Nephron progenitor cell (in vitro differentiated cells): Measurements from ENCODE around the gene SEC14L2.
"Not testable (repeated sequence)": the region's sequence is repeated elsewhere in the genome, so short reads cannot be mapped to it uniquely, and the experiment has no call there.

Experiments
- DNase-seq: peaks from one replicate; pipeline ENCODE4 v3.0.0; 2021
- H3K27ac Mint-ChIP-seq: 2 replicates; pipeline ENCODE4 v1.8.0; 2021; ENCODE audit warnings: mild to moderate bottlenecking, moderate library complexity, mixed read lengths
- H3K27me3 Mint-ChIP-seq: 2 replicates; pipeline ENCODE4 v1.8.0; 2021; ENCODE audit warnings: mild to moderate bottlenecking, low read depth, mixed read lengths; ENCODE audit not compliant: poor library complexity
- H3K36me3 Mint-ChIP-seq: 2 replicates; pipeline ENCODE4 v1.8.0; 2021; ENCODE audit warnings: low read depth, mixed read lengths
- H3K4me1 Mint-ChIP-seq: 2 replicates; pipeline ENCODE4 v1.8.0; 2021; ENCODE audit warnings: mixed read lengths
- H3K4me3 Mint-ChIP-seq: 2 replicates; pipeline ENCODE4 v1.8.0; 2021; ENCODE audit warnings: mild to moderate bottlenecking, moderate library complexity, mixed read lengths
- H3K9me3 Mint-ChIP-seq: 2 replicates; pipeline ENCODE4 v1.8.0; 2021; ENCODE audit warnings: mild to moderate bottlenecking, moderate library complexity, mixed read lengths
- CTCF ChIP-seq: fragments of 200-600 bp; sonication (generic); IDR thresholded peaks from 2 replicates; pipeline ENCODE4 v1.5.0; 2021; ENCODE audit warnings: antibody characterized with exemption

SEC14L2 gene

GRCh38 chr22:30455075-30455840, 58.4 kb downstream of the SEC14L2 start:
- Mint-ChIP-seq H3K36me3 (no peaks in the 10 kb centered on the region), H3K9me3 (no peaks in the 10 kb centered on the region), H3K4me1 (no peaks in the 10 kb centered on the region), H3K4me3 (no peak overlapping the region), H3K27me3 (peaks cover 50% of the 10 kb centered on the region), H3K27ac (no peak overlapping the region)
- TF ChIP-seq CTCF = no peak
- DNase-seq = no peak

GRCh38 chr22:30457981-30458380, 61.2 kb downstream of the SEC14L2 start:
- no peak overlapping the region for H3K27ac Mint-ChIP-seq
- no peaks in the 10 kb centered on the region for H3K9me3 Mint-ChIP-seq
- no peak for DNase-seq
- no peak overlapping the region for H3K4me3 Mint-ChIP-seq
- no peak for TF ChIP-seq CTCF
- H3K36me3 Mint-ChIP-seq = no peaks in the 10 kb centered on the region
- H3K27me3 Mint-ChIP-seq = peaks cover 40% of the 10 kb centered on the region
- no peaks in the 10 kb centered on the region for H3K4me1 Mint-ChIP-seq

- no peak for TF ChIP-seq CTCF
- Mint-ChIP-seq H3K27me3 (peaks cover 40% of the 10 kb centered on the region), H3K4me1 (no peaks in the 10 kb centered on the region), H3K27ac (no peak overlapping the region), H3K4me3 (no peak overlapping the region), H3K36me3 (no peaks in the 10 kb centered on the region), H3K9me3 (no peaks in the 10 kb centered on the region)
- DNase-seq = peak; percentile 69
These were observed 62.6 kb downstream of the SEC14L2 start for GRCh38 chr22:30459181-30460052.

- no peaks in the 10 kb centered on the region for H3K9me3 Mint-ChIP-seq
- no peak overlapping the region for H3K4me3 Mint-ChIP-seq
These were observed 63.3 kb downstream of the SEC14L2 start for GRCh38 chr22:30460147-30460546.

GRCh38 chr22:30460555-30460954, 63.7 kb downstream of the SEC14L2 start:
- peaks cover 43% of the 10 kb centered on the region for H3K27me3 Mint-ChIP-seq
- H3K27ac Mint-ChIP-seq, DNase-seq, H3K4me1 Mint-ChIP-seq, H3K36me3 Mint-ChIP-seq, H3K4me3 Mint-ChIP-seq, H3K9me3 Mint-ChIP-seq: not testable (repeated sequence)

More at GRCh38 chr22:30460147-30460546, 63.3 kb downstream of the SEC14L2 start:
- DNase-seq = no peak
- Mint-ChIP-seq H3K4me1 (no peaks in the 10 kb centered on the region), H3K27ac (no peak overlapping the region), H3K36me3 (no peaks in the 10 kb centered on the region), H3K27me3 (peaks cover 43% of the 10 kb centered on the region)
- TF ChIP-seq CTCF = no peak

- Mint-ChIP-seq H3K4me3 (no peak overlapping the region), H3K36me3 (no peaks in the 10 kb centered on the region), H3K9me3 (no peaks in the 10 kb centered on the region), H3K4me1 (no peaks in the 10 kb centered on the region), H3K27me3 (peaks cover 51% of the 10 kb centered on the region), H3K27ac (no peak overlapping the region)
- TF ChIP-seq CTCF = no peak
- no peak for DNase-seq
These were observed 72.3 kb downstream of the SEC14L2 start for GRCh38 chr22:30469165-30469564.
